Fibroblast of lung (primary cell): Measurements from ENCODE around the gene FAM193A. TPM values are rescaled to one million over a fixed set of nuclear protein-coding genes. Genes with fewer than 3 reads are reported as not detected.

ENCODE experiments used
- DNase-seq, 2 donors: peaks; one replicate each; pipeline versions ENCODE4 v3.0.0 to v3.0.0-alpha.2; 2010; ENCODE audit warnings: low read depth in 2 of 2
- H2AFZ ChIP-seq: 2 replicates; pipeline ENCODE4 v1.5.1; 2012; ENCODE audit warnings: low read length, control low read depth, inconsistent platforms
- H3K27ac ChIP-seq: 2 replicates; pipeline ENCODE4 v1.5.1; 2011; ENCODE audit warnings: low read length, control low read depth; ENCODE audit not compliant: insufficient read depth
- H3K27me3 ChIP-seq: 2 replicates; pipeline ENCODE4 v1.5.1; 2011; ENCODE audit warnings: mild to moderate bottlenecking, low read length; ENCODE audit not compliant: control insufficient read depth, insufficient read depth
- H3K36me3 ChIP-seq: 2 replicates; pipeline ENCODE4 v1.5.1; 2011; ENCODE audit warnings: low read length; ENCODE audit not compliant: control insufficient read depth, insufficient read depth
- H3K4me1 ChIP-seq: 2 replicates; pipeline ENCODE4 v1.5.1; 2011; ENCODE audit warnings: low read length; ENCODE audit not compliant: control insufficient read depth, insufficient read depth; ENCODE audit errors: extremely low read depth
- H3K4me2 ChIP-seq: 2 replicates; pipeline ENCODE4 v1.5.1; 2011; ENCODE audit warnings: low read length, control low read depth; ENCODE audit not compliant: insufficient read depth; ENCODE audit errors: extremely low read depth
- H3K4me3 ChIP-seq, 4 experiments: fragments of 200-600 bp in 1 of 4; sonication (generic) in 1 of 4; replicated peaks in 1 of 4; 2 replicates each; pipeline ENCODE4 v1.5.1; 2011 to 2016; ENCODE audit warnings: low read length in 4 of 4, low read depth in 3 of 4, mild to moderate bottlenecking in 3 of 4, control low read depth in 2 of 4, inconsistent platforms in 1 of 4, mixed read lengths in 1 of 4; ENCODE audit not compliant: insufficient read depth in 1 of 4; ENCODE audit errors: control extremely low read depth in 1 of 4
- H3K79me2 ChIP-seq: 2 replicates; pipeline ENCODE4 v1.5.1; 2012; ENCODE audit warnings: mild to moderate bottlenecking, low read length, inconsistent platforms; ENCODE audit not compliant: control insufficient read depth, insufficient read depth
- H3K9ac ChIP-seq: 2 replicates; pipeline ENCODE4 v1.5.1; 2011; ENCODE audit warnings: mild to moderate bottlenecking, low read length, control low read depth; ENCODE audit not compliant: insufficient read depth
- H3K9me3 ChIP-seq: 2 replicates; pipeline ENCODE4 v1.5.1; 2012; ENCODE audit warnings: low read depth, low read length; ENCODE audit not compliant: control insufficient read depth, insufficient read depth
- H4K20me1 ChIP-seq: 2 replicates; pipeline ENCODE4 v1.5.1; 2011; ENCODE audit warnings: low read length; ENCODE audit not compliant: control insufficient read depth, insufficient read depth; ENCODE audit errors: extremely low read depth
- EZH2 ChIP-seq: IDR thresholded peaks from 2 replicates; pipeline ENCODE4 v1.5.1; 2012; ENCODE audit warnings: low read length, control low read depth, mild to moderate bottlenecking; ENCODE audit errors: missing control alignments
- polyA plus RNA-seq, 2 donors: library from polyadenylated mRNA; depleted of rRNA in 1 of 2; stranded (reverse) in 1 of 2; unstranded in 1 of 2; fragments of >200 nt; gene quantifications; 2 replicates each; pipeline ENCODE4 v1.2.1, GENCODE V29; 2011 to 2012; ENCODE audit warnings: missing spikeins in 1 of 2
- total RNA-seq: library from RNA; depleted of rRNA; stranded (reverse); fragments of >200 nt; gene quantifications from 2 replicates; pipeline ENCODE4 v1.2.1, GENCODE V29; 2014
- TF ChIP-seq, protein P1 (sequence below), 2 donors: IDR thresholded peaks in 1 of 2; conservative IDR thresholded peaks in 1 of 2; 1 replicate in 1 of 2; 2 replicates in 1 of 2; pipeline ENCODE4 v1.5.1; 2011 to 2012; ENCODE audit warnings: low read length in 2 of 2, control low read depth in 1 of 2, inconsistent platforms in 1 of 2, low read depth in 1 of 2, mild to moderate bottlenecking in 1 of 2

FAM193A gene
- total and polyA plus RNA-seq, 2 donors (not counting 1 experiment from before 2014, with no cell fraction given), result 5.6 to 10.9 TPM

- no peak for TF ChIP-seq EZH2
- TF ChIP-seq, protein P1, sequence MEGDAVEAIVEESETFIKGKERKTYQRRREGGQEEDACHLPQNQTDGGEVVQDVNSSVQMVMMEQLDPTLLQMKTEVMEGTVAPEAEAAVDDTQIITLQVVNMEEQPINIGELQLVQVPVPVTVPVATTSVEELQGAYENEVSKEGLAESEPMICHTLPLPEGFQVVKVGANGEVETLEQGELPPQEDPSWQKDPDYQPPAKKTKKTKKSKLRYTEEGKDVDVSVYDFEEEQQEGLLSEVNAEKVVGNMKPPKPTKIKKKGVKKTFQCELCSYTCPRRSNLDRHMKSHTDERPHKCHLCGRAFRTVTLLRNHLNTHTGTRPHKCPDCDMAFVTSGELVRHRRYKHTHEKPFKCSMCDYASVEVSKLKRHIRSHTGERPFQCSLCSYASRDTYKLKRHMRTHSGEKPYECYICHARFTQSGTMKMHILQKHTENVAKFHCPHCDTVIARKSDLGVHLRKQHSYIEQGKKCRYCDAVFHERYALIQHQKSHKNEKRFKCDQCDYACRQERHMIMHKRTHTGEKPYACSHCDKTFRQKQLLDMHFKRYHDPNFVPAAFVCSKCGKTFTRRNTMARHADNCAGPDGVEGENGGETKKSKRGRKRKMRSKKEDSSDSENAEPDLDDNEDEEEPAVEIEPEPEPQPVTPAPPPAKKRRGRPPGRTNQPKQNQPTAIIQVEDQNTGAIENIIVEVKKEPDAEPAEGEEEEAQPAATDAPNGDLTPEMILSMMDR (conservative IDR thresholded peaks at IDR 0.05 in 1 of 2, IDR thresholded peaks at IDR 0.05 in 1 of 2; ENCODE audit: low read depth in 1 of 2, low read length in 2 of 2), result no peak
- H3K4me2 ChIP-seq, result no peak overlapping the region
- H3K79me2 ChIP-seq, result peaks cover 21% of the 10 kb centered on the region
Measured at GRCh38 chr4:2750719-2751605, 214.5 kb downstream of the FAM193A start.

DNA sequence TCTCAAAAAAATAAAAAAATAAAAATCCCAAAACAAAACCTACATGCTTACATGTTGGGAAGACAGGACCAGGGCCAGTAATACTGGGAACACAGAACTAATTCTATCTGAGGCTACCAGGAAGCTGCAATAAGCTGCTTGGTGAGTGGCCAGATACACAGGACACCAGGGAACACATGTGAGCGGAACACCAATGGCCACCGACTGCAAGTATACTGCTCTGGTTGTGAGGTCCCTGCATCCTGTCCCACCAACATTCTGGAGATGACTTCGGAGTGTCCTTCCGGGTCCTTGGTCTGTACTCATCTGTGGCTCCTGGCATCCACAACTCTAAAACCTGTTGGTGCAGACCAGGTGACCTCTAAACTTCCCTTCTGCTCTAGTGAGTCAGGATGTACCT is 217.0 kb downstream of the FAM193A start:
- no peak overlapping the region for H3K4me2 ChIP-seq
- DNase-seq, result no peak
- peaks cover 3% of the 10 kb centered on the region for H3K36me3 ChIP-seq
- no peaks in the 10 kb centered on the region for H3K9me3 ChIP-seq
- peaks cover 21% of the 10 kb centered on the region for H3K79me2 ChIP-seq
- H3K9ac ChIP-seq, result no peak overlapping the region
- no peaks in the 10 kb centered on the region for H3K27me3 ChIP-seq
- H2AFZ ChIP-seq, result no peak overlapping the region
- peaks cover 4% of the 10 kb centered on the region for H3K4me1 ChIP-seq
- H3K27ac ChIP-seq, result no peak overlapping the region
- no peaks in the 10 kb centered on the region for H4K20me1 ChIP-seq
- TF ChIP-seq EZH2, result no peak
- TF ChIP-seq, protein P1 (conservative IDR thresholded peaks at IDR 0.05 in 1 of 2, IDR thresholded peaks at IDR 0.05 in 1 of 2; ENCODE audit: low read depth in 1 of 2, low read length in 2 of 2), result no peak
- no peak overlapping the region for H3K4me3 ChIP-seq

More at GRCh38 chr4:2750719-2751605, 214.5 kb downstream of the FAM193A start:
- H4K20me1 ChIP-seq, result no peaks in the 10 kb centered on the region
- peaks cover 15% of the 10 kb centered on the region for H3K4me1 ChIP-seq
- no peaks in the 10 kb centered on the region for H3K9me3 ChIP-seq
- no peak overlapping the region for H3K9ac ChIP-seq
- no peaks in the 10 kb centered on the region for H3K27me3 ChIP-seq
- H3K27ac ChIP-seq, result no peak overlapping the region
- no peak for DNase-seq
- H3K36me3 ChIP-seq, result peaks cover 14% of the 10 kb centered on the region
- H3K4me3 ChIP-seq, result no peak overlapping the region
- H2AFZ ChIP-seq, result no peak overlapping the region

DNA sequence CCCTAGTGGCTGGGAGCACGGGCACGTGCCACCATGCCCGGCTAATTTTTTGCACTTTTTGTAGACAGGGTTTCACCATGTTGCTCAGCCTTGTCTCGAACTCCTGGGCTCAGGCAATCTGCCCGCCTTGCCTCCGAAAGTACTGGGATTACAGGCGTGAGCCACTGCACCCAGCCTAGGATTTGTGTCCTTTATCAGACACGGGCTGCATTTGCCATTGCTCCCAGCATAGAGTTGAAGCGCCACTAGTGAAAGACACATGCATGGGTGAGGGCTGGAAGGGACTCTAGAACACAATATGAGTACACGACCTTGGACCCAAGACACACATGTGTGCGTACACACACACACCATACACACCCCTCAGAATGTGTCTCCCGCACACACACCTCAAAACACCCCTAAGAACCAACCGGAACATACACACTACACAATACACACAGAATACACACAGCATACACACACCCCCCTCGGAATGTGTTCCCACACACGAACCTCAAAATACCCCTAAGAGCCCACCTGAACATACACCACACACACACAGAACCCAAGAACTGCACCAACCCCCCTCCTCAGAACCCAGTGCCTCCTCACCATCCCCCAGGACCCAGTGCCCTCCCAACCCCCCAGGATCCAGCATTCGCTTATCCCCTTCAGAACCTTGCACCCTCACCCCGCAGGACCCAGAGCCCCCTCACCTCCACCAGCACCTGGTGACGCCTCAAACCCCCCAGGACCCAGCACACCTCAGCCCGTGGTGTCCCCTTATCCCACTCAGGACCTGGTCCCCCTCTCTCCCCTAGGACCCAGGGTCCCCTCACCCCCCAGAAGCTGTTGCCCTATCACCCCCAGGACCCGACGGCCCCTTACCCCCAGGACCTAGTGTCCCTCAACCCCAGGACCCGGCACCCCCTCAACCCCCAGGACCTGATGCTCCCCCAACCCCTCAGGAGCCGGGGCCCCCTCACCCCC is 218.7 kb downstream of the FAM193A start:
- no peaks in the 10 kb centered on the region for H4K20me1 ChIP-seq
- H3K79me2 ChIP-seq, result peaks cover 21% of the 10 kb centered on the region
- no peaks in the 10 kb centered on the region for H3K9me3 ChIP-seq
- DNase-seq, result no peak
- H3K4me1 ChIP-seq, result peaks cover 4% of the 10 kb centered on the region
- H2AFZ ChIP-seq, result no peak overlapping the region
- H3K9ac ChIP-seq, result peak overlapping the region; percentile 78
- no peak for TF ChIP-seq EZH2
- TF ChIP-seq, protein P1 (conservative IDR thresholded peaks at IDR 0.05 in 1 of 2, IDR thresholded peaks at IDR 0.05 in 1 of 2; ENCODE audit: low read depth in 1 of 2, low read length in 2 of 2), result no peak
- peak overlapping the region; percentile 76 for H3K27ac ChIP-seq
- peak overlapping the region; percentile 57 to 82 (median 74) for H3K4me3 ChIP-seq
- no peaks in the 10 kb centered on the region for H3K27me3 ChIP-seq
- H3K36me3 ChIP-seq, result peaks cover 3% of the 10 kb centered on the region
- peak overlapping the region; percentile 64 for H3K4me2 ChIP-seq
